IMR-90 (cell line): ENCODE results near the gene CD33. TPM values are rescaled to one million over a fixed set of nuclear protein-coding genes. Genes with fewer than 3 reads are reported as not detected.

ENCODE experiments used
- ATAC-seq: fragments of 200-7000 bp; cut with Tn5 transposase; 2 replicates; pipeline ENCODE4 v1.9.1; 2020; ENCODE audit warnings: low read depth, mild to moderate bottlenecking, moderate library complexity
- BruUV-seq: library from RNA; stranded (reverse); fragments of 400-500 nt; replicated peaks from 2 replicates; lab custom pipeline; 2021; lab: Mats Ljungman, UMichigan
- CTCF ChIA-PET: fragments of 300-600 bp; formaldehyde crosslinking; extraction: SDS; loops from one replicate; lab custom pipeline; 2021; ENCODE audit warnings: antibody characterized with exemption; lab: Yijun Ruan, JAX
- POLR2A ChIA-PET: fragments of 300-600 bp; sonication (Branson Sonifier 250); formaldehyde crosslinking; loops from one replicate; lab custom pipeline; 2022; ENCODE audit warnings: antibody characterized with exemption; ENCODE audit not compliant: unreplicated experiment; lab: Charles Lee
- DNase-seq: peaks from one replicate; pipeline ENCODE4 v3.0.0; 2013
- H2AFZ ChIP-seq: replicated peaks from 2 replicates; pipeline ENCODE3; 2013; ENCODE audit warnings: low read length, mild to moderate bottlenecking; ENCODE audit not compliant: poor library complexity
- H2AK5ac ChIP-seq: 2 replicates; pipeline ENCODE4 v1.6.1; 2013; ENCODE audit warnings: low read depth, low read length, inconsistent platforms
- H2AK9ac ChIP-seq: replicated peaks from 2 replicates; pipeline ENCODE3; 2013; ENCODE audit warnings: mild to moderate bottlenecking, low read depth, low read length, moderate library complexity; ENCODE audit not compliant: poor library complexity
- H2BK120ac ChIP-seq: 2 replicates; pipeline ENCODE4 v1.6.1; 2013; ENCODE audit warnings: low read depth, low read length, inconsistent platforms
- H2BK15ac ChIP-seq: 3 replicates; pipeline ENCODE4 v1.6.1; 2013; ENCODE audit warnings: low read depth, low read length, inconsistent platforms
- H2BK20ac ChIP-seq: 2 replicates; pipeline ENCODE4 v1.6.1; 2013; ENCODE audit warnings: low read depth, mild to moderate bottlenecking, inconsistent platforms, low read length, moderate library complexity
- H2BK5ac ChIP-seq: 2 replicates; pipeline ENCODE4 v1.6.1; 2013; ENCODE audit warnings: mild to moderate bottlenecking, low read depth, low read length, inconsistent platforms; ENCODE audit not compliant: poor library complexity, severe bottlenecking
- H3K14ac ChIP-seq: replicated peaks from 2 replicates; pipeline ENCODE4 v1.6.1; 2013; ENCODE audit warnings: low read depth, low read length, inconsistent platforms
- H3K18ac ChIP-seq: 2 replicates; pipeline ENCODE4 v1.6.1; 2013; ENCODE audit warnings: low read depth, low read length, control low read depth
- H3K23ac ChIP-seq: 2 replicates; pipeline ENCODE4 v1.6.1; 2013; ENCODE audit warnings: low read depth, low read length, inconsistent platforms
- H3K27ac ChIP-seq: 2 replicates; pipeline ENCODE4 v1.5.1; 2013; ENCODE audit warnings: mild to moderate bottlenecking, control low read depth, low read length; ENCODE audit not compliant: insufficient read depth
- H3K27me3 ChIP-seq: 2 replicates; pipeline ENCODE4 v1.6.1; 2013; ENCODE audit warnings: low read length; ENCODE audit not compliant: control insufficient read depth, insufficient read depth
- H3K36me3 ChIP-seq: 2 replicates; pipeline ENCODE4 v1.6.1; 2013; ENCODE audit warnings: low read length, mixed read lengths; ENCODE audit not compliant: control insufficient read depth, insufficient read depth
- H3K4ac ChIP-seq: 2 replicates; pipeline ENCODE4 v1.6.1; 2013; ENCODE audit warnings: low read depth, low read length, inconsistent platforms
- H3K4me1 ChIP-seq: 2 replicates; pipeline ENCODE4 v1.6.1; 2013; ENCODE audit warnings: low read length, mixed read lengths; ENCODE audit not compliant: control insufficient read depth, insufficient read depth
- H3K4me2 ChIP-seq: 2 replicates; pipeline ENCODE4 v1.6.1; 2013; ENCODE audit warnings: low read depth, mild to moderate bottlenecking, control low read depth, low read length, moderate library complexity
- H3K4me3 ChIP-seq: 2 replicates; pipeline ENCODE4 v1.5.1; 2013; ENCODE audit warnings: low read depth, mild to moderate bottlenecking, control low read depth, low read length, moderate library complexity; ENCODE audit not compliant: insufficient read depth
- H3K56ac ChIP-seq: 2 replicates; pipeline ENCODE4 v1.6.1; 2013; ENCODE audit warnings: low read length, inconsistent platforms; ENCODE audit not compliant: insufficient read depth; ENCODE audit errors: extremely low read depth
- H3K79me1 ChIP-seq, 2 experiments: 2 replicates each; pipeline ENCODE4 v1.6.1; 2013; ENCODE audit warnings: low read length in 2 of 2, inconsistent platforms in 1 of 2, low read depth in 1 of 2
- H3K9ac ChIP-seq: 2 replicates; pipeline ENCODE4 v1.6.1; 2013; ENCODE audit warnings: low read depth, low read length, control low read depth
- H3K9me1 ChIP-seq: 2 replicates; pipeline ENCODE4 v1.6.1; 2013; ENCODE audit warnings: low read length, inconsistent platforms; ENCODE audit not compliant: insufficient read depth
- H3K9me3 ChIP-seq: 2 replicates; pipeline ENCODE4 v1.6.1; 2013; ENCODE audit warnings: low read length; ENCODE audit not compliant: control insufficient read depth, insufficient read depth
- H4K20me1 ChIP-seq: 2 replicates; pipeline ENCODE4 v1.6.1; 2013; ENCODE audit warnings: low read length, inconsistent platforms; ENCODE audit not compliant: insufficient read depth
- H4K5ac ChIP-seq: 2 replicates; pipeline ENCODE4 v1.6.1; 2013; ENCODE audit warnings: mild to moderate bottlenecking, low read depth, low read length, control low read depth
- H4K8ac ChIP-seq, 2 experiments: 2 replicates each; pipeline ENCODE4 v1.6.1; 2013; ENCODE audit warnings: low read depth in 2 of 2, low read length in 2 of 2, control low read depth in 1 of 2, inconsistent platforms in 1 of 2
- H4K91ac ChIP-seq: 2 replicates; pipeline ENCODE4 v1.6.1; 2013; ENCODE audit warnings: low read depth, low read length, inconsistent platforms; ENCODE audit not compliant: insufficient read depth
- BHLHE40 ChIP-seq: fragments of 150-350 bp; IDR thresholded peaks from 2 replicates; pipeline ENCODE4 v1.6.1; 2016; ENCODE audit warnings: mild to moderate bottlenecking, low read depth, low read length
- CEBPB ChIP-seq: IDR thresholded peaks from 2 replicates; pipeline ENCODE4 v1.6.1; 2012; ENCODE audit warnings: low read depth, low read length, improper control_type of control experiment
- CHD1 ChIP-seq: IDR thresholded peaks from 2 replicates; pipeline ENCODE4 v1.6.1; 2012; ENCODE audit warnings: low read depth, low read length, improper control_type of control experiment
- FOS ChIP-seq: fragments of 150-350 bp; IDR thresholded peaks from 2 replicates; pipeline ENCODE4 v1.6.1; 2016; ENCODE audit warnings: low read depth, low read length
- MAFK ChIP-seq: IDR thresholded peaks from 2 replicates; pipeline ENCODE4 v1.6.1; 2012; ENCODE audit warnings: low read depth, low read length, improper control_type of control experiment
- MAZ ChIP-seq: IDR thresholded peaks from 2 replicates; pipeline ENCODE4 v1.6.1; 2012; ENCODE audit warnings: low read depth, mild to moderate bottlenecking, low read length, improper control_type of control experiment, moderate library complexity, borderline replicate concordance
- MXI1 ChIP-seq: IDR thresholded peaks from 2 replicates; pipeline ENCODE4 v1.6.1; 2012; ENCODE audit warnings: low read depth, mild to moderate bottlenecking, low read length, moderate library complexity, borderline replicate concordance
- POLR2A ChIP-seq: IDR thresholded peaks from 2 replicates; pipeline ENCODE4 v1.6.1; 2012; ENCODE audit warnings: mild to moderate bottlenecking, low read depth, low read length
- RAD21 ChIP-seq: IDR thresholded peaks from 2 replicates; pipeline ENCODE4 v1.6.1; 2012; ENCODE audit warnings: low read length, improper control_type of control experiment
- RCOR1 ChIP-seq: IDR thresholded peaks from 2 replicates; pipeline ENCODE4 v1.6.1; 2012; ENCODE audit warnings: mild to moderate bottlenecking, low read length, improper control_type of control experiment; ENCODE audit not compliant: insufficient replicate concordance
- RFX5 ChIP-seq: IDR thresholded peaks from 2 replicates; pipeline ENCODE4 v1.8.0; 2012; ENCODE audit warnings: low read depth, mild to moderate bottlenecking, low read length, moderate library complexity
- SMC3 ChIP-seq: fragments of 150-350 bp; IDR thresholded peaks from 2 replicates; pipeline ENCODE4 v1.6.1; 2016; ENCODE audit warnings: low read depth, mild to moderate bottlenecking, antibody characterized with exemption, low read length, moderate library complexity
- USF2 ChIP-seq: fragments of 150-350 bp; IDR thresholded peaks from 2 replicates; pipeline ENCODE4 v1.6.1; 2017; ENCODE audit warnings: mild to moderate bottlenecking, antibody characterized with exemption, low read length, low read depth
- WGBS, 2 experiments: methylation state at CpG; one replicate each; pipeline versions ENCODE4 v1.1.5 to v1.1.7; 2013; ENCODE audit warnings: missing lambda C conversion rate in 2 of 2; ENCODE audit not compliant: insufficient read length in 1 of 2; ENCODE audit errors: extremely low coverage in 2 of 2; 5-methylcytosine and 5-hydroxymethylcytosine counted together
- dilution Hi-C: fragments of 300-500 bp; cut with HindIII; formaldehyde crosslinking; loops from one replicate; pipeline ENCODE4 v1.14.3; 2018; ENCODE audit warnings: low sequenced_read_pairs; ENCODE audit not compliant: unreplicated experiment
- in situ Hi-C: fragments of 300-500 bp; cut with MboI; formaldehyde crosslinking; loops from 3 replicates; pipeline ENCODE4 v1.14.3; 2019; ENCODE audit warnings: low sequenced_read_pairs, inconsistent platforms, mixed read lengths
- intact Hi-C: fragments of 100-400 bp; cut with micrococcal nuclease; formaldehyde crosslinking; loops from 2 replicates; pipeline ENCODE4 v1.10.0; 2022
- polyA plus RNA-seq, 3 experiments: library from polyadenylated mRNA; depleted of rRNA; stranded (reverse); fragments of >200 nt; gene quantifications; 2 replicates each; pipeline ENCODE4 v1.2.3, GENCODE V29; 2012; ENCODE audit warnings: low replicate concordance in 1 of 3
- total RNA-seq: library from RNA; depleted of rRNA; stranded (reverse); fragments of >200 nt; gene quantifications from 2 replicates; pipeline ENCODE4 v1.2.3, GENCODE V29; 2012
- TF ChIP-seq, protein P1 (sequence below): fragments of 150-350 bp; IDR thresholded peaks from 2 replicates; pipeline ENCODE4 v1.6.1; 2016; ENCODE audit warnings: low read depth, mild to moderate bottlenecking, low read length, moderate library complexity, borderline replicate concordance
- TF ChIP-seq, protein P2 (sequence below): conservative IDR thresholded peaks from 2 replicates; pipeline ENCODE4 v1.5.1; 2012; ENCODE audit warnings: mild to moderate bottlenecking, low read depth, low read length, improper control_type of control experiment

The CD33 gene
- total and polyA plus RNA-seq, 2 of the 4 experiments (the other 2 are of a cell fraction) = not detected

GRCh38 chr19:51226067-51226466, 1.2 kb downstream of the CD33 start:
- POLR2A ChIA-PET = no interaction called here
- Histone ChIP-seq H3K79me1 (no peaks in the 10 kb centered on the region), H2BK15ac (no peak overlapping the region), H3K23ac (no peak overlapping the region), H3K9me1 (no peaks in the 10 kb centered on the region), H3K27ac (no peak overlapping the region), H4K20me1 (no peaks in the 10 kb centered on the region), H3K4ac (no peak overlapping the region), H2AFZ (no peak overlapping the region), H3K4me2 (no peak overlapping the region), H3K9ac (no peak overlapping the region), H4K91ac (no peak overlapping the region), H4K8ac (no peak overlapping the region), H2BK20ac (no peak overlapping the region), H2AK5ac (no peak overlapping the region), H2BK5ac (no peak overlapping the region), H3K4me1 (no peaks in the 10 kb centered on the region), H2BK120ac (no peak overlapping the region), H4K5ac (no peak overlapping the region), H3K56ac (no peak overlapping the region), H3K27me3 (no peaks in the 10 kb centered on the region), H3K14ac (no peak overlapping the region), H3K9me3 (no peaks in the 10 kb centered on the region), H2AK9ac (no peak overlapping the region), H3K4me3 (no peak overlapping the region), H3K36me3 (no peaks in the 10 kb centered on the region), H3K18ac (no peak overlapping the region)
- BruUV-seq = no TSS peak
- dilution Hi-C loops (no loop called here), in situ Hi-C loops (no loop called here), intact Hi-C loops (no loop called here)
- no peak for TF ChIP-seq MXI1
- TF ChIP-seq, protein P1, sequence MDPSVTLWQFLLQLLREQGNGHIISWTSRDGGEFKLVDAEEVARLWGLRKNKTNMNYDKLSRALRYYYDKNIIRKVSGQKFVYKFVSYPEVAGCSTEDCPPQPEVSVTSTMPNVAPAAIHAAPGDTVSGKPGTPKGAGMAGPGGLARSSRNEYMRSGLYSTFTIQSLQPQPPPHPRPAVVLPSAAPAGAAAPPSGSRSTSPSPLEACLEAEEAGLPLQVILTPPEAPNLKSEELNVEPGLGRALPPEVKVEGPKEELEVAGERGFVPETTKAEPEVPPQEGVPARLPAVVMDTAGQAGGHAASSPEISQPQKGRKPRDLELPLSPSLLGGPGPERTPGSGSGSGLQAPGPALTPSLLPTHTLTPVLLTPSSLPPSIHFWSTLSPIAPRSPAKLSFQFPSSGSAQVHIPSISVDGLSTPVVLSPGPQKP = no peak
- no peak for TF ChIP-seq FOS
- TF ChIP-seq RCOR1 = no peak
- TF ChIP-seq RAD21 = no peak
- no peak for TF ChIP-seq MAZ
- no peak for TF ChIP-seq MAFK
- TF ChIP-seq, protein P2, sequence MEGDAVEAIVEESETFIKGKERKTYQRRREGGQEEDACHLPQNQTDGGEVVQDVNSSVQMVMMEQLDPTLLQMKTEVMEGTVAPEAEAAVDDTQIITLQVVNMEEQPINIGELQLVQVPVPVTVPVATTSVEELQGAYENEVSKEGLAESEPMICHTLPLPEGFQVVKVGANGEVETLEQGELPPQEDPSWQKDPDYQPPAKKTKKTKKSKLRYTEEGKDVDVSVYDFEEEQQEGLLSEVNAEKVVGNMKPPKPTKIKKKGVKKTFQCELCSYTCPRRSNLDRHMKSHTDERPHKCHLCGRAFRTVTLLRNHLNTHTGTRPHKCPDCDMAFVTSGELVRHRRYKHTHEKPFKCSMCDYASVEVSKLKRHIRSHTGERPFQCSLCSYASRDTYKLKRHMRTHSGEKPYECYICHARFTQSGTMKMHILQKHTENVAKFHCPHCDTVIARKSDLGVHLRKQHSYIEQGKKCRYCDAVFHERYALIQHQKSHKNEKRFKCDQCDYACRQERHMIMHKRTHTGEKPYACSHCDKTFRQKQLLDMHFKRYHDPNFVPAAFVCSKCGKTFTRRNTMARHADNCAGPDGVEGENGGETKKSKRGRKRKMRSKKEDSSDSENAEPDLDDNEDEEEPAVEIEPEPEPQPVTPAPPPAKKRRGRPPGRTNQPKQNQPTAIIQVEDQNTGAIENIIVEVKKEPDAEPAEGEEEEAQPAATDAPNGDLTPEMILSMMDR = no peak
- no peak for TF ChIP-seq SMC3
- no peak for TF ChIP-seq CEBPB
- no peak for TF ChIP-seq USF2
- no peak for TF ChIP-seq POLR2A
- no peak for TF ChIP-seq CHD1
- TF ChIP-seq RFX5 = no peak
- no peak for TF ChIP-seq BHLHE40
- no peak for ATAC-seq
- CTCF ChIA-PET = no interaction called here
- WGBS, 2 experiments = 83% methylated on average over 1 of the region's 3 CpGs; no CpG with 5 or more reads in 1 of the 2 experiments
- DNase-seq = no peak
